GM19193 (cell line): ENCODE results near the gene MS4A15.

Experiments used
- POLR2A ChIP-seq: IDR thresholded peaks from 4 replicates; pipeline ENCODE4 v1.6.1; 2011; ENCODE audit not compliant: insufficient read depth, insufficient read length; ENCODE audit errors: extremely low read depth

The MS4A15 gene

DNA sequence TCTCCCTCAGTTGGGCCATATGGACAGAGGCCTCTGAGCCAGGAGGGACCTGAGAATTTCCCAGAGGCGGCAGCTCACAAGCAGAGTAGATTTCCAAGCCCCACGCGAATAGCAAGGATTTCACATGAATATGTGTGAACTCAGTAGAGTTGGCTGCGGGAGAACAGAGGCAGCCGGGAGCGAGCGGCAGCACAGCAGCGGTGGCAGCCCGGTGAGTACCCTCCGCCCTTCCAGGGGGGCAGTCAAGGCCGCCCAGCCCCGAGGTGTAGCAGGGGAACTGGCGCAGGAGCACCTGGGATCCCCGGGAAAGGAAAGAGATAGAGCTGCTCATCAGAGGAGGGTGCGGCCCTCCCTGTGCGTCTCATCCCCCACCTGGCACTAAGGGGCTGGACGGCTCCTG lies 8.4 kb upstream of the MS4A15 start:
- TF ChIP-seq POLR2A = no peak

DNA sequence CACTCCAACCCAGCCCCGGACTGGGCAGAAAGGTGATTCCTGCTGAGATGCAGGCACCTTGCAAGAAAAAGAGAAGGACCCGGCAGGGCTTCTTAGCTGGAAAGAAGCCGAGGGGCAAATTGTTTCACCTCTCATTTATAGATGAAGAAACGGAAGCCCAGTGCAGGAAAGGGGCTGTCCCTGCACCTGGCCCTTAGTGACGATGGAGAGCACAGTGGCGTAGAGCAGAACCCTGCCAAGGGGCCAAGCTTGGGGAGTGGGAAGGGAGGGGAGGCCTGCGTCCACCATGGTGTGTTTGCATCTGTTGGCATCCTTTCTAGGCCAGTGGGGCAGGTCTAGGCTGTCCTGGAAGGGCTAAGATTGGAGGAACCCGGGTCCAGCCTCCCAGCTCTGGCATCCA lies 7.8 kb upstream of the MS4A15 start:
- TF ChIP-seq POLR2A = no peak

- no peak for TF ChIP-seq POLR2A
Observed at GRCh38 chr11:60750911-60751310, 5.8 kb upstream of the MS4A15 start.

- no peak for TF ChIP-seq POLR2A
Observed at GRCh38 chr11:60753309-60753708, 3.4 kb upstream of the MS4A15 start.

DNA sequence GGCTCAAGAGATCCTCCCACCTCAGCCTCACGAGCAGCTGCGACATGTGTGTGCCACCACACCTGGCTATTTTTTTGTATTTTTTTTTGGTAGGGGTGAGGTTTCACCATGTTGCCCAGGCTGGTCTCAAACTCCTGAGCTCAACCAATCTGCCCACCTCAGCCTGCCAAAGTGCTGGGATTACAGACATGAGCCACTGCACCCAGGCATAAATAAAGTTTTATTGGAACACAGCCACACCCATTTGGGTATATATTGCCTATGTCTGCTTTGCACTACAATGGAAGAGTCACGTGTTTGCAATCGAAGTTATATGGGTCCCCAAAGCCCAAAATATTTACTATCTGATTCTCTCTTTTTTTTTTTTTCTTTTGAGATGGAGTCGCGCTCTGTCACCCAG lies 1.8 kb upstream of the MS4A15 start:
- TF ChIP-seq POLR2A = no peak

DNA sequence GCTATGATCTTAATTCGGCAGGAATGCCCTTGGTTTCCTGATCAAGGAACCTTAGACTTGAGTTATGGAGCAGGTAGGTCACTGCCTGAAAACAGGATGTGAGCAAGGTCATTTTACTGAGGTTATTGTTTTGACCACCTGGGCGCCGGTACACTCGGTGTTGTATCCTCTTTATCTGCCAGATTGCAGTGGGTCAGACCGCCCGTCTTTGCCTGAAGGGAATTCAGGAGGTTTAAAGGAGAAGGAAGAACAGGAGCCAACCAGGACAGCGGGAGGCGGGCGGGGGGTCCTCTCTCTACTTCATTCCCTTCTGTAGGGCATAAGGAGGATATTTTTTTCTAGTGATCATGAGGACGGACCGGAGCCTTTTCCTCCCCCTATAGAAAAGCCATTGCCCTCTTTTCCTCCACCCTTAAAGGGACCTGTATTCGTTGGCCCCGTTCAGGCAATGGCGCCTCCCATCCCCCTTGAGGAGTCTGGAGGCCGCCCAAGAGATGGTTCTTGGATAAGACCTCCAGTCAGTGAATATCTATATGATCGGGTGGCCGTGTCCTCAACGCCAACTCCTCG lies 649 bp downstream of the MS4A15 start:
- no peak for TF ChIP-seq POLR2A

GRCh38 chr11:60761436-60762190 lies 4.9 kb downstream of the MS4A15 start:
- TF ChIP-seq POLR2A = no peak

DNA sequence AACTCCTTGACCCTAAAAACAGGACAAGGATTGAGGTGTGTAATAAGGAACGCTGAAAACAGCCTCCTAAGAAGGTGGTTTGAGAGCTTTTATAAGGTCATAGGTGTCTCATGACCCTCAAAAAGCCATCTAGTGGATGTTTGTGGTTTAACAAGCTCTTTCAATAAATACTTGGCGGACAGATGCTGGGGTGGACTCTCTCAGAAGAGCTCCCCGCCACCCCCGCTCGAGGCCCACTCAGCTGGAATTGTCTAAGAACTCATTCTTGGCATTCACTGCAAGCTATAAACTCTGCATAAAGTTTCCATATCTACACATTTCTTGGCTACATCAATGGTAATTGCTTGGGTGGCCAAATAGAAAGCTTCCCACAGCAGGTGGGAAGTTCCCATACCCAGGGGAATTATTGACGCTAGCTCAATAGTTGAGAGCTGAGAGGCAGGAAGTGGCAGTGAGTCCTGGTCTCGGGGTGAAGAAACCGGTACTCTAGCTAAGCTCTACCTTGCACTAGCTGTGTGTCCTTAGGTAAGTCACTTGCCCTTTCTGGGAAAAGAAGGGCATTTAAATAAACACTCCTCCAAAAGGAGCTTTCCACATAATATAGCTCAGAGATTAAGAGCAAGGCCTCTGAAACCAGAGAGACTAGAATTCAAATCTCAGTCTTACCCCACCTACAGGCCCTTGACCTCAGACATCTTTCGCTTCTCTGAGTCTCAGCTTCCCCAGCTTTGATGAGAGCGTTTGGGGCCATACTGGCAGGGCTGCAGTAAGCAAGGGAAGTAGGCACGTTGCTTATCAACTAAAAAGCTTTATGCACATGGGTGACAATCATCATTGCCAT lies 6.4 kb downstream of the MS4A15 start:
- peak; percentile 36 for TF ChIP-seq POLR2A

DNA sequence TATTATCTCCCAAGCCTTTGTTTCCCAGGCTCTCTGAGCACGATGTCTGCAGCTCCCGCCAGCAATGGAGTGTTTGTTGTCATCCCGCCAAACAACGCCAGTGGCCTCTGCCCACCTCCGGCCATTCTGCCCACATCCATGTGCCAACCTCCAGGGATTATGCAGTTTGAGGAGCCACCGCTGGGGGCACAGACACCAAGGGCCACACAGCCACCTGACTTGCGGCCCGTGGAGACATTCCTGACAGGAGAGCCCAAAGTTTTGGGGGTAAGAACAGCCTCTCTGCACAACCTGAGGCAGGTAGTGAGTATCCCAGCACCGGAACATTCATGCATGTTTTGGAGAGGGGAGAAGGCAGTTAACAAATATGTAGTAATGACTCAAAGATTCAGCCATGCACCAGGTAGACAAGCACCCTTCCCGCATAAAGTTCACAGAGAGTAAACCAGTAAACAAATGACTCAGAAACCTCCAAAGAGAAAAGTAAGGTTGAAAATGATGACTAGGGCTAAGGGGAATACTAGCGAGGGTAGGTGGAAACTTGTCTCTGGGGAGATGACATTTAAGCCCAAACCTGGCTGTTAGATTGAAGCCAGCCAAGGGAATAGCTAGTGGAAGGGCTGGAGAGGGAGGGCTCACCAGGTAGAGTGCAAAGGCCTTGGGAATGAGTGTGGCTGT lies 7.2 kb downstream of the MS4A15 start:
- no peak for TF ChIP-seq POLR2A

GRCh38 chr11:60764879-60765278 lies 8.2 kb downstream of the MS4A15 start:
- no peak for TF ChIP-seq POLR2A

DNA sequence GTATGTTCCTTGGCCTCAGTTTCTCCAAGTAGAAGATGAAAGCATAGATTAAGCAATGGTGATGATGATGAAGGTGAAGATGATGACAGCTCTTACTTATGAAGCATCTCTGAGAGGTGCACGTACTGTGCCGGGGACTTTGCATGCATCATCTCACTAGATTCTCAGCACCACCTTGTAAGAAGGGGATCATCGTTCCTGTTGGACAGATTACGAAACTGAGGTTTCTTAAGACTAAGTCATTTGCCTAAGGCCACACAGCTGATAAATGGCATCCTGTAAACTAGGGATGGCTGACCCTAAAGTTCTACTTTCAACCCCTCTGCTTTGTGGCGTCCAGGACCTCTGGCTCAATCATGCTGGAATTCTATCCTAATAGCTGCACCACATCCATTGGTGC lies 8.7 kb downstream of the MS4A15 start:
- TF ChIP-seq POLR2A = no peak

DNA sequence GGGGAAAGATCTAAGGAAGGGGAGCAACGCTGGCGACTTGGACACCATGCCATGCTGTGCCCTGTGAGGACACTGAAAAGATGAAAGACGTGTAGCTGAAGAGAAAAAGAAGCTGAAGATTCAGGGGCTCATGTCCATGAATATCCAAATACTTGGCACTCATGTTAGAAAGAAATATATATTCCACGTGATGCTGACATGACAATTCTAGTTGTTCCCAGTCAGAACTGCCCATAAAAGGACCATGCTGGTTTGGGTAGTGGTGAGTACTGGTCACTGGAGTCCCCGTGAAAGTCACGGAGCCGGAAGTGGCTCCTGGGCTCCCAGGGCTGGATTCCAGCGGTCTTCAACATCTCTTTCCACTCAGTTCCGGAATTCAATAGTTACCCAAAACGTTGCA lies 9.9 kb downstream of the MS4A15 start:
- TF ChIP-seq POLR2A = no peak

DNA sequence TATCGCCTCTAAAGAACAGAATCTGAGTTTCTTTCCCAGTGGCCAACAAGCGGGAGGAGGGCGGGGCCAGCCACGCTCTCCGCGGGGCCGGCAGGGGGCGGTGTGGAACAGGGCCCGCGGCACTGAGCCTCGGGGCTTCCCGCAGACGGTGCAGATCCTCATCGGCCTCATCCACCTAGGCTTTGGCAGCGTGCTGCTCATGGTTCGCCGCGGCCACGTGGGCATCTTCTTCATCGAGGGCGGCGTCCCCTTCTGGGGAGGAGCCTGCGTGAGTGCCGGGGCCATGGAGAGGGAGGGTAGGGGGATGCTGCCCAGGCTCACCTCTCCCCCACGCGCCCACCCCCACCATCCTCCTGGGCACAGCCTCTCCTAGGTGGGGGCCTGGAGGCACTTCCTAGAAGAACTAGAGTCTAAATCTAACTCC lies 10.7 kb downstream of the MS4A15 start:
- TF ChIP-seq POLR2A = no peak

DNA sequence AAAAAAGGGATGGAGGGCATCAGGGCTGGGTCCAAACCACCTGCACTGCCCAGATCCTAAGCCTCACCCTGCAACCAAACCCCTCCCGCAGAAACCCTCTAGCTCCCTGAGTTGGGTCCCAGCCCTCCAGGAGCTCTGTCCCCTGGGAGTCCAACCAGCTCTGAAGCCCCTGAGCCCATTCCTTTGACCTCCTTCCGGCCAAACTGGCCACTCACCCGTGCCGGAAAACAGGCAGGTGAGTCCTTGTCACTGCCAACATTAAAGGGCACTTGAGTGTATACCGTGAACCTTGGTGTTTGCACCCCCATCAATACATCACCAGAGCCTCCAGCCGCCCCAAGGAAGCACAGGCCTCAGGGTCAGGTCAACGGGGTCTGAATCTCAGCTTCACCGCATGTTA lies 11.5 kb downstream of the MS4A15 start:
- TF ChIP-seq POLR2A = no peak

GRCh38 chr11:60769273-60769672 lies 12.6 kb downstream of the MS4A15 start:
- TF ChIP-seq POLR2A = no peak

- TF ChIP-seq POLR2A = no peak
Observed at GRCh38 chr11:60769811-60770210, 13.1 kb downstream of the MS4A15 start.

- TF ChIP-seq POLR2A = no peak
Observed at GRCh38 chr11:60771146-60771545, 14.5 kb downstream of the MS4A15 start.
